Measurements from ENCODE around the gene PCSK9.

PCSK9 gene

DNA sequence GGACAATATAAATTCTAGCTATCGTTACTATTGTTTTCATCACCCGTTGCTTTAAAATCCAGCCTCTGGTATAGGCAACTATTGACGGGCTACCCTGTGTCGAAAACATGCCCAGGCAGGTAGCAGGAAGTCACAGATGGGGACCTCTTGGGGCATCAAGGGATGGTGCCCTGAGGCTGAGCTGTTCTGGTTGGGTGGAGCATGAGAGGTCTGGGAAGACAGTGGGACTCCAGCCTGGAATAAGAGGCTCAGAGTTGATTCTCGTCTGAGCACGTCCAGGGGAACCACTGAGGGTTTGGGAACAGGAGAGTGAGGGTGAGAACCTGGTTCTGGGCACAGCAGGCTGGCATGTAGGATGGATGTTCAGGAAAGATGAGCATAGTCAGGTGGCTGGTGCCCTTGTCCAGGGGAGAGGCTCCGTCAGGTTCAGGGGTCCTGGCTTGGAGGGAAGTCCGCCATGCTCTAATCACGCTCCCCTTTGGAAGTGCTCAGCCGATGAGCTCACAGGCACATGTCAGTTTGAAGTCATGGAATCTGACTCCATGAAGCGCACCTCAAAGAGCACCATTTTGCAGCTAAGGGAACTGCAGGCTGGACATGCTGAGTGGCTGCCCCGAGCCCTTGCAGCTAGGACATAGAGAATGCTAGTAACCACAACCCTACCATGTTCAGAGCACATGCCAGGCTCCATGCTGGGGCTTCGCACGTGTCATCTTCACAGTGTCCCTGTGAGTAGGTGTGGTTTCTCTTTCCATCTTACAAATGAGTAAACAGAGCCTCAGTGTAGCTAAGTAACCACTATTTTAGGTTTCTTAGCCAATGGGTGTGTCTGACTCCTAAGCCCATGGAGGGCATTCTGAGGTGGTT is 21.0 kb downstream of the PCSK9 start:
- no peak for DNase-seq

GRCh38 chr1:55061000-55061705 is 21.8 kb downstream of the PCSK9 start:
- no peak for DNase-seq

GRCh38 chr1:55061706-55062321 is 22.5 kb downstream of the PCSK9 start:
- DNase-seq, result no peak

DNA sequence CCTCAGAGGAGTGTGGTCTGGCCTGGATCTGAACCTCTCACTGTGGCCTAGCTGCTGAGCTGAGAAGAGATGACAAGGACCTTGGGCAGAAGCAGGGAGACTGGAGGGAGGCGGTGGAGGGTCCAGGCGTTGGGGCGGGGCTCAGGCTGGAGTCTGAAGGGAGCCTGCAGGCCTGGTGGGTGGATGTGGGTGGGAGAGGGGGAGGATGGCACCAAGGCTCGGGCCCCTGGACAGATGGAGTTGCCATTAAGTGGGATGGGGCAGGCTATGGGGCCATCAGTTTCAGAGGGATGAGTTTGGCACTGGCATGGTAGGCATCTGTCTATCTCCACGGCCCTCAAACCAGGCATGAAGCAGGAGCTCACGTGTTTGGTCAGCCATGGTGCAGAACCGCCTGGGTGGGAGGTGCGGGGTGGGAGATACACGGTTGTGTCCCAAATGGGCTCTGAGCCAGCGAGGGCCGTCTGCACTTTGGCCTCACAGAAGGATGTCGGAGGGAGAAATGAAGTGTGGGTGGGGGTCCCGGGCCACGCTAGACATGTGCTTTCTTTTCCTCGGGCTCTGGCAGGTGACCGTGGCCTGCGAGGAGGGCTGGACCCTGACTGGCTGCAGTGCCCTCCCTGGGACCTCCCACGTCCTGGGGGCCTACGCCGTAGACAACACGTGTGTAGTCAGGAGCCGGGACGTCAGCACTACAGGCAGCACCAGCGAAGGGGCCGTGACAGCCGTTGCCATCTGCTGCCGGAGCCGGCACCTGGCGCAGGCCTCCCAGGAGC is 23.6 kb downstream of the PCSK9 start:
- no peak for DNase-seq

GRCh38 chr1:55063577-55063942 is 24.2 kb downstream of the PCSK9 start:
- DNase-seq, result no peak

GRCh38 chr1:55064071-55064581 is 24.8 kb downstream of the PCSK9 start:
- DNase-seq, result no peak

DNA sequence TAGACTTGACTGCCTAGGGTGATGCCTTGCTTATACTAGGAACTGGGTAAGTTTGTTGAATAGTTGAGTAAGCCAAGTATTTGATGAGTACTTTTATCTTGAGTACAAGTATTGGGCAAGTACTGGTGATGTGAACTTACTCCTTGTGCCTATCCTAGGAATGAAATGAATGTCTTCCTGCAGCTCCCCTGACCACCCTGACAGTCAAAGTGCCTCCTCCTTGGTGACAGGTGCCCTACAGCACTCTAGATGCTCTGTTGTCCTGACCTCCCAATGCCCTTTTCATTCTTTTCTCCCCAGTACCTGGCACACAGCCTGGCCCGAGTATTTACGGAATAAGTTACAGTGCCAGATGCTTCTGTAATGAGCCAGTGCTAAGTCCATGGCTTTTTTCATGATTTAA is 25.5 kb downstream of the PCSK9 start:
- no peak for DNase-seq

DNA sequence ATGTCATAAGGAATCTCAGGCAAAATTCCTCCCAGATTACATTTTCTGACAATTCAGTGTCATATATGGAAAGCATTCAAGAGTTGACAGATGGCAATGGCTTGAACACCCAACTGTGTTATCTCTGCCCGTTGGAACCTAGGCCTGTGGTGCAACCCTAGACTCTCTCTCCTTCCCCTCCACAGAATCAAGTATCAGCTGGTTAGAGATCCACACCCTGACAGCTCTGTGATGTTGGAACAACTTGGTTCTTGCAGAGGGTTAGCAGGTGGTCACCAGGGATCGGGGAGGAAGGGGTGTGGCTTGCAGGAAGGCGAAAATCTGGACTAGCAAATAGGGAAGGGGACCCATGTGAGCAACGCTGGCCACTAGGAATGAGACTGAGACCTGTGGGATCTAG is 26.3 kb downstream of the PCSK9 start:
- no peak for DNase-seq

- DNase-seq, result no peak
These were observed 27.9 kb downstream of the PCSK9 start for GRCh38 chr1:55067022-55067778.

DNA sequence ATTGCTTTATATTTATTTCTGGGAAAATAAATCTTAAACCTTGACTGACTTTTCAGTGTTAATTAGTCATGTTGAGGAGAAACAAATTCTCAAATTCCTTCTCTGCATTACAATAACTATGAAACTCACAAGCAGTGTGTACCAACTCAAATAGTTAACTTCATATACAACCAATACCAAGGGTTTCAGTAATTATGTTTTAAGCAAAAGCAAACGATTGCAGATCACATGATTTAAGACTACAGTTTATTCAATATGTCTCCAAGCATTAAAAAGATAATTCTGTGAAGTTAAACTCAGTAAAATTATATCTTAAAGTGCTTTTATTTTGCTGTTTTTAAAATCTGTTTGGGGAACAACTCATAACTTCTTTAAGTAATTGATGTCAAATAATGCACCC is 28.6 kb downstream of the PCSK9 start:
- no peak for DNase-seq

DNA sequence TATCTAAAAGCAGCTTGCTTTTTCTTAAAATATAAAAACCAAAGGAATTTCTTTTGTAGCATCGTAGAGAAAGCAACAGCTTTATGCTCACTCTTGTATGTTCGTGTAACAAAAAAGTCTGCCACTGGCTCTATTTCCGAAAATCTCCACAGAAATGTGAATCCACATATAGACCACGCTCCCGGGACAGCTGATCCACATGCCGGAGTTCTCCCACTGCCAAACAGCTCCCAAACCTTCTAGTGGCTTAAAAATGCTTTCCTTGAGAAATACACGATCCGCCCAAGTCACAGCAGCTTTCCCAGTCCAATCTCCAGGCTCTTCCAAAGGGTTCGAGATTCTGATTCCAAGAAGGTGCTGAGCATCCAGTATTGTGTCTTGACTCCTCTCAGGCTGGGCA is 29.3 kb downstream of the PCSK9 start:
- DNase-seq, result no peak

GRCh38 chr1:55069280-55069679 is 29.9 kb downstream of the PCSK9 start:
- no peak for DNase-seq

GRCh38 chr1:55070293-55071164 is 31.2 kb downstream of the PCSK9 start:
- no peak for DNase-seq

DNA sequence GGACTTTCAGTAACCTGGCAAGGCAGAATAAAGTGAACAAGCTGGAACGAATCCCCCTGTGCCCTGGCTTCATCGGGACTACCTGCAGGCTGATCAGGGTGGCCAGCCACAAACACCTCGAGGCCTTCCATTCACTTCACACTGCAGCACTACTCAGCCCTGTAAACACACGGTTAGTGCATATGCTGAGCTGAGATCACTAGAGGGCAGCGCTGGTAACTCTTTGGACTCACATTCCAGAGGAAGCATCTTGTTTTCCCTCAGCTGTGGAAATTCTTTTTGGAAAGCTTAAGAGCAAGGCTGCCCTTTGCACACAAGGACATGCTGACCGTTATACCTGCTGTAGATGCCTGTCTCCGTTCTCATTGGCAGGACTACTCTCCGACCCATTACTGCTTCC is 32.1 kb downstream of the PCSK9 start:
- DNase-seq, result peak; percentile 34

- no peak for DNase-seq
These were observed 34.0 kb downstream of the PCSK9 start for GRCh38 chr1:55073187-55073916.

GRCh38 chr1:55074455-55074854 is 35.1 kb downstream of the PCSK9 start:
- DNase-seq, result no peak

DNA sequence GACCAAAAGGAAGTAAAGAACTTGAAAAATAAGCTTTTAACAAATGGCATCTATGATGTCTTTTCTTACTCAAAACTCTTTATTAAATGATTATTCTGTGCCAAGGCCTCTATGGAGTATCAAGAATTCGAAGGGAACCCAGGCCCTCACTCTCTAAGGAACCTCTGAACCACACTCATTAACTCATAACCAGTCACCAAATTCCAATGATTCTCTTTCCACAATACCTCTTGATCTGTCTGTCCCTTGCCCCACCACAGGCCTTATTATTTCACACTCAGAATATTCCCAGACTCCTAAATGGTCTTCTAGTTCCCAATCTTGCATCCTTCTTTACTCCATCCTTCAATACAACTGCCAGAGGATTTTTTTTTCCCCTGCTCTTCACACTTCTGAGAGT is 37.0 kb downstream of the PCSK9 start:
- DNase-seq, result no peak

GRCh38 chr1:55078470-55078869 is 39.1 kb downstream of the PCSK9 start:
- no peak for DNase-seq

GRCh38 chr1:55079651-55080050 is 40.3 kb downstream of the PCSK9 start:
- no peak for DNase-seq

GRCh38 chr1:55081188-55081904 is 42.0 kb downstream of the PCSK9 start:
- DNase-seq, result no peak
